HepG2 (cell line): ENCODE results near the gene FHL3.

Experiments
- ARNT ChIP-seq: fragments of 450-650 bp; IDR thresholded peaks from 2 replicates; pipeline ENCODE4 v1.6.1; 2017
- ATF1 ChIP-seq: IDR thresholded peaks from 2 replicates; pipeline ENCODE4 v1.6.1; 2016; ENCODE audit warnings: mild to moderate bottlenecking, control low read depth
- FOXC1 ChIP-seq: sonication (generic); formaldehyde crosslinking; IDR thresholded peaks from 2 replicates; pipeline ENCODE4 v1.8.0; 2022; ENCODE audit warnings: mild to moderate bottlenecking, missing genetic modification reagents, borderline replicate concordance
- MAFF ChIP-seq: IDR thresholded peaks from 2 replicates; pipeline ENCODE4 v1.6.1; 2011; ENCODE audit warnings: low read depth, low read length, improper control_type of control experiment
- ZFX ChIP-seq: sonication (generic); formaldehyde crosslinking; IDR thresholded peaks from 2 replicates; pipeline ENCODE4 v1.4.0; 2020; ENCODE audit warnings: mild to moderate bottlenecking, low read depth, missing genetic modification reagents, moderate library complexity
- ZNF3 ChIP-seq: IDR thresholded peaks from 2 replicates; pipeline ENCODE4 v1.7.0; 2017; ENCODE audit warnings: inconsistent platforms
- TF ChIP-seq, protein P1 (sequence below): sonication (generic); formaldehyde crosslinking; IDR thresholded peaks from 2 replicates; pipeline ENCODE4 v1.4.0; 2020; ENCODE audit warnings: missing genetic modification reagents, low read depth, mild to moderate bottlenecking, borderline replicate concordance
- TF ChIP-seq, protein P2 (sequence below): sonication (generic); formaldehyde crosslinking; IDR thresholded peaks from 2 replicates; pipeline ENCODE4 v1.4.0; 2020; ENCODE audit warnings: low read depth, mild to moderate bottlenecking, missing genetic modification reagents

DNA sequence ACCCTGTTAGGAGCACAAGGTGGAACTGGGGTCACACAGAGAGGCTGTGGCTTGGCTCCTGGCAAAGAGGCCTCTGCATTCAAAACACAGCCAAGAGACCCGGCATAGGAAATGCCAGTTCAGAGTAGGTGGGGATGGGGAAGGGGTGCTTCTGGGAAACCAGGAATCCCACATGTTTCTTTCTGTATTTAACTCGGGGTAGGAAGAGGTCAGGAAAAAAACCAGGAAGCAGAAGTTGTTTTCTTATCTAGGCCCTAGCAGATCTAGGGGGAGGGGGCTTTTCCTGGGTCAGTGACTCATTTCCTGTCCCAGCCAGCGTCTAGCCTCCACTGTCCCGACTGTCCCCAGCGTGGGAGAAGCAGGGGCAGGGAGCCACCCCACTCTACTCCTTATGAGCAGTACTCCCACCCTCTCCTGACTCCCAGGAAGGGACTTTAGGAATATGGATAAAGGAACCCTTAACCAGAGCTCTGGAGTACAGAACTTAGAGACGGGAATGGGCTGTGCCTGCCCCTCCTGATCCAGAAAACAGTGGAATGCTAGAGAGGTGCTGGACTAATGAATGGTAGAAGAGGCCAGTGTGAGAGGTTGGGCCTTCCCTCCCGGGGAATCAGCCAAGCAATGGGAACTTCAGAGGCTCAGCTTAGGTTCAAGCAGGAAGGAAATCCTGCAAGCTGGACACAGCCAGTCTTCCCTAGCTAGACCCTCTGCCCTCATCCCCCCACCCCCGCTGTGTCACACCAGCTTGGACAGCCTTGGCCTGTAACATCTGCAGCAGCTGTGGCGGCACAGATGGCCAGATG is 5.7 kb downstream of the FHL3 start:
- TF ChIP-seq ARNT (no peak), MAFF (no peak), ZFX (CRISPR knock-in tag) (peak; percentile 51; the same call in 1 of the 2 replicates), ZNF3 (CRISPR knock-in tag) (no peak), FOXC1 (CRISPR knock-in tag) (no peak), ATF1 (CRISPR knock-in tag) (no peak)
- TF ChIP-seq, protein P1, sequence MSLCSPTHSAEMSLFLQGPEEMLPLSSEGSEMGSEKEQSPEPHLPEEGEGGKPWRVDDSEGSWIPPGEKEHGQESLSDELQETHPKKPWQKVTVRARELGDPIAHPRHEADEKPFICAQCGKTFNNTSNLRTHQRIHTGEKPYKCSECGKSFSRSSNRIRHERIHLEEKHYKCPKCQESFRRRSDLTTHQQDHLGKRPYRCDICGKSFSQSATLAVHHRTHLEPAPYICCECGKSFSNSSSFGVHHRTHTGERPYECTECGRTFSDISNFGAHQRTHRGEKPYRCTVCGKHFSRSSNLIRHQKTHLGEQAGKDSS = no peak; the same call in 1 of the 2 replicates
- TF ChIP-seq, protein P2, sequence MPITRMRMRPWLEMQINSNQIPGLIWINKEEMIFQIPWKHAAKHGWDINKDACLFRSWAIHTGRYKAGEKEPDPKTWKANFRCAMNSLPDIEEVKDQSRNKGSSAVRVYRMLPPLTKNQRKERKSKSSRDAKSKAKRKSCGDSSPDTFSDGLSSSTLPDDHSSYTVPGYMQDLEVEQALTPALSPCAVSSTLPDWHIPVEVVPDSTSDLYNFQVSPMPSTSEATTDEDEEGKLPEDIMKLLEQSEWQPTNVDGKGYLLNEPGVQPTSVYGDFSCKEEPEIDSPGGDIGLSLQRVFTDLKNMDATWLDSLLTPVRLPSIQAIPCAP = no peak
